ENCODE data around the gene FANCC. TPM values are rescaled to one million over a fixed set of nuclear protein-coding genes. Genes with fewer than 3 reads are reported as not detected.

Gene FANCC
- polyA plus RNA-seq, 4 donors: 4.9 to 20.6 (median 7.1) TPM

- Histone ChIP-seq H3K4me1 (ENCODE audit: control insufficient read depth in 3 of 3, insufficient read depth in 2 of 3, low read depth in 1 of 3, low read length in 2 of 3) (peaks cover 2 to 39% (median 2%) of the 10 kb centered on the region in 3 donors), H3K27me3 (ENCODE audit: control insufficient read depth in 3 of 3, insufficient read depth in 3 of 3, low read length in 3 of 3) (no peaks in the 10 kb centered on the region), H3K27ac (ENCODE audit: low read depth in 1 of 3, low read length in 2 of 3) (peak overlapping the region in 1 of 3 donors; percentile 21), H3K4me3 (ENCODE audit: low read depth in 1 of 3, low read length in 3 of 3) (no peak overlapping the region), H3K9me3 (ENCODE audit: control insufficient read depth in 2 of 2, insufficient read depth in 1 of 2, low read depth in 1 of 2, low read length in 1 of 2) (no peaks in the 10 kb centered on the region), H3K36me3 (ENCODE audit: control insufficient read depth in 3 of 3, insufficient read depth in 2 of 3, low read depth in 1 of 3, low read length in 3 of 3) (peaks cover 0 to 66% (median 7%) of the 10 kb centered on the region in 3 donors)
- DNase-seq: no peak
- WGBS, 3 donors: 80 to 90% (median 89%) methylated on average over 19 to 26 of the region's 26 CpGs
- no peak for FAIRE-seq
These were observed 228.9 kb downstream of the FANCC start for GRCh38 chr9:95088421-95089161.

- Histone ChIP-seq H3K4me3 (ENCODE audit: low read depth in 1 of 3, low read length in 3 of 3) (no peak overlapping the region), H3K36me3 (ENCODE audit: control insufficient read depth in 3 of 3, insufficient read depth in 2 of 3, low read depth in 1 of 3, low read length in 3 of 3) (peaks cover 3 to 73% (median 9%) of the 10 kb centered on the region in 3 donors), H3K27me3 (ENCODE audit: control insufficient read depth in 3 of 3, insufficient read depth in 3 of 3, low read length in 3 of 3) (no peaks in the 10 kb centered on the region), H3K9me3 (ENCODE audit: control insufficient read depth in 2 of 2, insufficient read depth in 1 of 2, low read depth in 1 of 2, low read length in 1 of 2) (no peaks in the 10 kb centered on the region), H3K27ac (ENCODE audit: low read depth in 1 of 3, low read length in 2 of 3) (peak overlapping the region in 1 of 3 donors; percentile 11), H3K4me1 (ENCODE audit: control insufficient read depth in 3 of 3, insufficient read depth in 2 of 3, low read depth in 1 of 3, low read length in 2 of 3) (peaks cover 1 to 31% (median 2%) of the 10 kb centered on the region in 3 donors)
- FAIRE-seq (no peak), DNase-seq (no peak)
- 65 to 77% (median 73%) methylated on average over 9 of the region's 9 CpGs for WGBS, 3 donors
These were observed 229.8 kb downstream of the FANCC start for GRCh38 chr9:95087659-95088242.

DNA sequence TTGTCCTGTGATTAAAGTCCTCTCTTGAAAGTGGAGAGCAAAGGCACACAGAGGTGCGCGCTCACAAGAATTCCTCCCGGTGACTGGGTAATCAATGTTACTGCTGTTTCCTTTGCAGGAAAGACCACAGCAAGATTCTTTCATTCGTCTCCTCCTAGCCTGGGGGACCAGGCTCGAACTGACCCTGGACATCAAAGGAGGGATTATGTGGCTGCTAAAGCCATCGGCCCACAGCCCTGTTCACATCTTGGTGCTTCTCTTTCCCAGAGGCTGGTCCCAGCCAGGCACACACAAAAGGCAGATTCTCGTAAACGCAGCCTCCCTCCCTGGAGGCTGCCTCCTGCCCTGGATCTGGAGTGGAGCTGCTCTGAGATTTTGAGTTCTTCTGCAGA lies 230.9 kb downstream of the FANCC start:
- whole genome bisulfite sequencing, 3 donors: 85 to 91% (median 85%) methylated on average over 8 of the region's 8 CpGs
- Histone ChIP-seq H3K36me3 (ENCODE audit: control insufficient read depth in 3 of 3, insufficient read depth in 2 of 3, low read depth in 1 of 3, low read length in 3 of 3) (peaks cover 3 to 81% (median 9%) of the 10 kb centered on the region in 3 donors), H3K27me3 (ENCODE audit: control insufficient read depth in 3 of 3, insufficient read depth in 3 of 3, low read length in 3 of 3) (no peaks in the 10 kb centered on the region), H3K27ac (ENCODE audit: low read depth in 1 of 3, low read length in 2 of 3) (peak overlapping the region in 1 of 3 donors; percentile 14), H3K4me1 (ENCODE audit: control insufficient read depth in 3 of 3, insufficient read depth in 2 of 3, low read depth in 1 of 3, low read length in 2 of 3) (peaks cover 0 to 19% (median 2%) of the 10 kb centered on the region in 3 donors), H3K4me3 (ENCODE audit: low read depth in 1 of 3, low read length in 3 of 3) (no peak overlapping the region), H3K9me3 (ENCODE audit: control insufficient read depth in 2 of 2, insufficient read depth in 1 of 2, low read depth in 1 of 2, low read length in 1 of 2) (no peaks in the 10 kb centered on the region)
- FAIRE-seq (no peak), DNase-seq (no peak)

GRCh38 chr9:95085861-95086563 lies 231.5 kb downstream of the FANCC start:
- H3K36me3 ChIP-seq (ENCODE audit: control insufficient read depth in 3 of 3, insufficient read depth in 2 of 3, low read depth in 1 of 3, low read length in 3 of 3): peaks cover 5 to 85% (median 9%) of the 10 kb centered on the region in 3 donors
- peak overlapping the region in 1 of 3 donors; percentile 14 for H3K27ac ChIP-seq (ENCODE audit: low read depth in 1 of 3, low read length in 2 of 3)
- FAIRE-seq: no peak
- no peaks in the 10 kb centered on the region for H3K9me3 ChIP-seq (ENCODE audit: control insufficient read depth in 2 of 2, insufficient read depth in 1 of 2, low read depth in 1 of 2, low read length in 1 of 2)
- no peak for DNase-seq
- no peaks in the 10 kb centered on the region for H3K27me3 ChIP-seq (ENCODE audit: control insufficient read depth in 3 of 3, insufficient read depth in 3 of 3, low read length in 3 of 3)
- peaks cover 0 to 13% (median 2%) of the 10 kb centered on the region in 3 donors for H3K4me1 ChIP-seq (ENCODE audit: control insufficient read depth in 3 of 3, insufficient read depth in 2 of 3, low read depth in 1 of 3, low read length in 2 of 3)
- no peak overlapping the region for H3K4me3 ChIP-seq (ENCODE audit: low read depth in 1 of 3, low read length in 3 of 3)
- WGBS, 3 donors: 87 to 89% (median 88%) methylated on average over 40 of the region's 40 CpGs

DNA sequence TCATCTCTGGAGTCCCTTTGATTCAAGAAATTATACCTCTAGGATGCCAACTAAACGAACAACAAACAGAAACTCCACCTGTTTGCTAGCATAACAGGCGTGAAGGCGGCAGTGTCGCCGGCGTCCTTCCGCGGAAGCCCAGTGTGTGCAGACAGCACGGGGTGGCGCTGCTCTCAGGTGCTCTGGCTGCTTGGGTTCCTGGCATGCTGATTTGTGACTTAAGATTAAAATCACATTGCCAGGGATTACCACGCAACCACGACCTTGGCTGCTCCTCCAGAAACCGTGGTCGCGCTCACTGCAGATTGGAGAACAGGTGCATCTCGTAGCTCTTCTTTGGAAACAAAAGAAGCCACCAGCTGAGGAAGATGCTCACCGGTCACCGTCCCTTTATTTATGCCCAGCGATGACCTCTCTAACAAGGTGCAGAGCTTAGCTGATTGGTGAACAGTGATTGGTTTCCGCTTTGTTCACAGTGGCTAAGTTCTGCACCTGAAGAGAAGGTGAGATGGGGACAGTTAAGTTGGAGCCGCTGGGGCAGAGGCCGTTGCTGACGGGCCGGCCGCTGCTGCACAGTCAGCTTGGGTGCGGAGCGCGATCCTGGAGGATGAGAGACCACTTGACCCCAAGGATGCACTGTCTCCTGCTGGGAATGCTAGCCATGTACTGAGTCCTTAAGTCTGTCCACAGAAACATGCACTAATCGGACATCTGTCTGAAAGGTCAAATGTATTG lies 232.3 kb downstream of the FANCC start:
- no peaks in the 10 kb centered on the region for H3K27me3 ChIP-seq (ENCODE audit: control insufficient read depth in 3 of 3, insufficient read depth in 3 of 3, low read length in 3 of 3)
- 88 to 93% (median 90%) methylated on average over 29 of the region's 29 CpGs for WGBS, 3 donors
- H3K4me3 ChIP-seq (ENCODE audit: low read depth in 1 of 3, low read length in 3 of 3): no peak overlapping the region
- DNase-seq: no peak
- peaks cover 5 to 88% (median 9%) of the 10 kb centered on the region in 3 donors for H3K36me3 ChIP-seq (ENCODE audit: control insufficient read depth in 3 of 3, insufficient read depth in 2 of 3, low read depth in 1 of 3, low read length in 3 of 3)
- H3K4me1 ChIP-seq (ENCODE audit: control insufficient read depth in 3 of 3, insufficient read depth in 2 of 3, low read depth in 1 of 3, low read length in 2 of 3): peaks cover 0 to 6% (median 0%) of the 10 kb centered on the region in 3 donors
- FAIRE-seq: no peak
- no peaks in the 10 kb centered on the region for H3K9me3 ChIP-seq (ENCODE audit: control insufficient read depth in 2 of 2, insufficient read depth in 1 of 2, low read depth in 1 of 2, low read length in 1 of 2)
- peak overlapping the region in 1 of 3 donors; percentile 6 for H3K27ac ChIP-seq (ENCODE audit: low read depth in 1 of 3, low read length in 2 of 3)

DNA sequence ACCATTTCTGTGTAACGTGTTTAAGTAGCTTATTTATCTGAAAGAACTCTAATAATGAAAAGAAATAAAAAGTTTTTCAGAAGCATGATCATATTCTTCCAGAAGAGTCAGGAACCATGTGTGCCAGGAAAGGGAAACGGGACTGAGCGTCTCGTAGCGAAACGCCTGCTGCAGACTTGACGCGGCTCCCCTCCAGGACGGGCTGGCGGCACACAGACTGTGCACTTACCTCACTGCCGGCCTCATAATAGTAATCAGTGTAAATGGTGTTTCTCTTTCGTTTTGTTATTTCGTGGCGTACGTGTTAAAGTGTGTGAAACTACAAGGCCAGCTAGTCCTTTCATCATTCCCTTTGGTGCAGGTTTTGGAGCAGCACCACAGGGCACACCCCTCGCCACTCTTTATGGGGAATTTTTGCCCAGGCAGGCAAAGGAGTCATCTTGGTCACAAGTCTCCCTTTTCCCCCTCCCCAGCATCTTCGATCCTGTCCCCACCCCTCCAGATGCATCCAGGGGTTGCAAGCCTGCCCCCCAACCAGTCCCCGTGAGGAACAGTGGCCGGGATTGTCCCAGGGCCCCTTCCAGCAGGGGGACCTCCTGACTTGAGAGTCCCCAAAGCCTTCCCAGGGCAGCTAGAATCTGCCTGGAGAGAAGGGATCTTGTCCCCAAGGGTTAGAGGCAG lies 233.1 kb downstream of the FANCC start:
- no peak for DNase-seq
- Histone ChIP-seq H3K4me1 (ENCODE audit: control insufficient read depth in 3 of 3, insufficient read depth in 2 of 3, low read depth in 1 of 3, low read length in 2 of 3) (peaks cover 0 to under 1% (median 0%) of the 10 kb centered on the region in 3 donors), H3K4me3 (ENCODE audit: low read depth in 1 of 3, low read length in 3 of 3) (no peak overlapping the region), H3K27ac (ENCODE audit: low read depth in 1 of 3, low read length in 2 of 3) (peak overlapping the region in 1 of 3 donors; percentile 31), H3K9me3 (ENCODE audit: control insufficient read depth in 2 of 2, insufficient read depth in 1 of 2, low read depth in 1 of 2, low read length in 1 of 2) (no peaks in the 10 kb centered on the region), H3K27me3 (ENCODE audit: control insufficient read depth in 3 of 3, insufficient read depth in 3 of 3, low read length in 3 of 3) (no peaks in the 10 kb centered on the region), H3K36me3 (ENCODE audit: control insufficient read depth in 3 of 3, insufficient read depth in 2 of 3, low read depth in 1 of 3, low read length in 3 of 3) (peaks cover 5 to 87% (median 9%) of the 10 kb centered on the region in 3 donors)
- no peak for FAIRE-seq
- WGBS, 3 donors: 82 to 94% (median 86%) methylated on average over 19 of the region's 19 CpGs

DNA sequence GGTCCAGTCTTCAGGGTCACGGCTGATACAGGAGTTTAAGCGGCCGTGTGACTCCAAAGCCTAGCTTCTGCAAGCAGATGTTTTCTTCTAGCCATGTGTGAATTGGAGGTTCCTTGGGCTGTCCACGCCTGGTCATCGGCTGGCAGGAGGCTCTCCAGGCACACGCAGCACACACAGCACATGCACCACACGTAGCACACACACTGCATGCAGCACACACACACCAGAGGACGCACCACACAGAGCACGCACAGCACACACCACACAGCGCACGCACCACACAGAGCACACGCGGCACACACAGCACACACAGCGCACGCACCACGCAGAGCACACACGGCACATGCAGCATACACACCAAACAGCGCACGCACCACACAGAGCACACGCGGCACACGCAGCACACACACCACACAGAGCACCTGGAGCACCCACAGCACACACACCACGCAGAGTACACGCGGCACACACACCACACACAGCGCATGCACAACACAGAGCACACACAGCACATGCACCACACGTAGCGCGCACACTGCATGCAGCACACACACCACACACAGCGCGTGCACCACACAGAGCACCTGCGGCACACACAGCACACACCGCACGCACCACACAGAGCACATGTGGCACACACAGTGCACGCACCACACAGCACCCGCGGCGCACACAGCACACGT lies 234.3 kb downstream of the FANCC start:
- Histone ChIP-seq H3K27ac (ENCODE audit: low read depth in 1 of 3, low read length in 2 of 3) (peak overlapping the region in 1 of 3 donors; percentile 4), H3K36me3 (ENCODE audit: control insufficient read depth in 3 of 3, insufficient read depth in 2 of 3, low read depth in 1 of 3, low read length in 3 of 3) (peaks cover 5 to 82% (median 9%) of the 10 kb centered on the region in 3 donors), H3K27me3 (ENCODE audit: control insufficient read depth in 3 of 3, insufficient read depth in 3 of 3, low read length in 3 of 3) (no peaks in the 10 kb centered on the region), H3K9me3 (ENCODE audit: control insufficient read depth in 2 of 2, insufficient read depth in 1 of 2, low read depth in 1 of 2, low read length in 1 of 2) (no peaks in the 10 kb centered on the region), H3K4me3 (ENCODE audit: low read depth in 1 of 3, low read length in 3 of 3) (no peak overlapping the region), H3K4me1 (ENCODE audit: control insufficient read depth in 3 of 3, insufficient read depth in 2 of 3, low read depth in 1 of 3, low read length in 2 of 3) (peaks cover 0 to 12% (median 0%) of the 10 kb centered on the region in 3 donors)
- 94 to 95% (median 94%) methylated on average over 39 of the region's 39 CpGs for WGBS, 3 donors
- no peak for DNase-seq
- FAIRE-seq: no peak
